ENCODE measurements around the gene PADI3. TPM values are rescaled to one million over a fixed set of nuclear protein-coding genes. Genes with fewer than 3 reads are reported as not detected.
A peak's percentile ranks its signal among the peaks of the same experiment; 100 is the strongest.

Gene PADI3
- total and polyA plus RNA-seq, 2 of the 8 experiments (the other 6 are each of a cell fraction or from before 2014, with no cell fraction given), result 0.37 to 0.94 TPM

DNA sequence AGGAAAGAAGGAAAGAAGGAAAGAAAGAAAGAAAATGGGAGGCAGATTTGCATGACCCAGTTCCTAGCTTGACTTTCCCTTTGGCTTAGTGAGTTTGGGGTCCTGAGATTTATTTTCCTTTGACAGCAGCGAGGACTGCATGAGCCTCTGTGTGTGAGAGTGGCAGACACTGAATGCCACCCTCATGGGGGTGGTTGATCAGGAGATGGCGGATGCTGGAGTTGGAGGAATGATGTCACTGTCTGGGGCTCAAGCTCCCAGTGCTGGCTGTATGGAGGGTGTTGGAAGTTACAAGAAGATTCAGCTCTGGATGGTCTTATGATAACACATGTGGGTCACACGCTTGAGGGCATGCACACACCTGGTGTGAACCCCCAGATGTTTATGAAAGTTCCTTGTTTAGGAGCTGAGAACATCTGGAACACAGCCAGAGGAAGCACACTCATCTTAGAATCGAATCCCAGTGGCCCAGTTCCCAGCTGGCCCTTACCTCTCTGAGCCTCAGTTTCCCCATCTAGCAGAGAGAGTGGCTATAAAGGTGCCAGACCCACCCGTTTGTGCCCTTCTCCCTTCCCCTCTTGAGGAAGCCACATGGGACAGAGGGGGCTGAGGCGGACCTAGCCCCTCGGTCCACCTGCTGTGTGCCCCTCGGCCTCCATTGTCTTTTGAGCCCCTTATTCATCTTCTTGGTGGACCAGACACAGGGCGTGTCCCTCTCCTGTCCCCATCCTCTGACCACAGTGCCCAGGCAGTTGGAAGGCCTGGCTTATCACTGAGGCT, 64.8 kb downstream of the PADI3 start:
- CTCF ChIA-PET (ENCODE audit: partially characterized antibody), result interaction anchor here (0.6 to 2.3 kb wide), 6 partner anchors 22 to 176 kb away, joined by 3 to 10 read pairs (median 4); no protein-coding TSS in a partner anchor
- H4K91ac ChIP-seq (replicated peaks; ENCODE audit: insufficient read length, low read length), result no peak overlapping the region
- TF ChIP-seq RFX5 (IDR thresholded peaks at IDR 0.05; ENCODE audit: borderline replicate concordance, low read depth, low read length) (no peak), JUN (IDR thresholded peaks at IDR 0.05; ENCODE audit: low read depth, low read length) (no peak), KDM1A (IDR thresholded peaks at IDR 0.05; ENCODE audit: borderline replicate concordance, low read length) (no peak), SP2 (IDR thresholded peaks at IDR 0.05; ENCODE audit: low read length) (no peak), GABPA (IDR thresholded peaks at IDR 0.05; ENCODE audit: borderline replicate concordance, insufficient read depth, low read length) (no peak), TAF7 (optimal IDR thresholded peaks at IDR 0.05; ENCODE audit: borderline replicate concordance, low read depth, low read length) (no peak), CHD1 (IDR thresholded peaks at IDR 0.05; ENCODE audit: low read depth, low read length) (no peak), CTBP2 (IDR thresholded peaks at IDR 0.05; ENCODE audit: borderline replicate concordance, insufficient read depth, insufficient read length, low read length) (no peak), TAF1 (IDR thresholded peaks at IDR 0.05; ENCODE audit: low read depth, low read length) (no peak), NANOG (IDR thresholded peaks at IDR 0.05; ENCODE audit: insufficient read depth, low read depth, low read length, poor library complexity, severe bottlenecking) (no peak)
- TF ChIP-seq, protein P1, sequence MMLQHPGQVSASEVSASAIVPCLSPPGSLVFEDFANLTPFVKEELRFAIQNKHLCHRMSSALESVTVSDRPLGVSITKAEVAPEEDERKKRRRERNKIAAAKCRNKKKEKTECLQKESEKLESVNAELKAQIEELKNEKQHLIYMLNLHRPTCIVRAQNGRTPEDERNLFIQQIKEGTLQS (IDR thresholded peaks at IDR 0.05; ENCODE audit: insufficient read depth, low read depth, low read length), result no peak

More for the DNA sequence above, 64.8 kb downstream of the PADI3 start:
- Histone ChIP-seq H3K14ac (ENCODE audit: insufficient read length) (no peak overlapping the region), H2AFZ (ENCODE audit: low read length) (no peak overlapping the region), H2BK12ac (ENCODE audit: low read depth, low read length) (peak overlapping the region; percentile 31; the same call in 1 of the 2 replicates), H3K4ac (replicated peaks; ENCODE audit: insufficient read length, low read depth, low read length) (no peak overlapping the region), H3K4me1 (replicated peaks in 1 of 4; ENCODE audit: control insufficient read depth in 3 of 4, insufficient read depth in 4 of 4, low read length in 3 of 4) (peaks cover 6 to 31% (median 15%) of the 10 kb centered on the region in 4 experiments), H3K36me3 (ENCODE audit: control insufficient read depth in 2 of 4, insufficient read depth in 4 of 4, low read length in 3 of 4) (no peaks in the 10 kb centered on the region), H3K18ac (ENCODE audit: extremely low read depth, low read length) (no peak overlapping the region), H2BK15ac (ENCODE audit: low read length) (no peak overlapping the region), H3K23ac (ENCODE audit: insufficient read length) (no peak overlapping the region), H3K4me2 (ENCODE audit: insufficient read depth in 1 of 2, low read depth in 2 of 2, low read length in 2 of 2) (no peak overlapping the region), H3K56ac (replicated peaks; ENCODE audit: insufficient read length, low read depth, low read length) (no peak overlapping the region), H2AK5ac (ENCODE audit: low read depth, low read length) (0 out of 2 replicates have a peak overlapping the region, but pooled peaks have one; percentile 11), H2BK20ac (ENCODE audit: low read length) (0 out of 2 replicates have a peak overlapping the region, but pooled peaks have one; percentile 41), H3K23me2 (ENCODE audit: low read depth, low read length) (no peaks in the 10 kb centered on the region), H3K27me3 (replicated peaks in 1 of 4; ENCODE audit: control insufficient read depth in 3 of 4, extremely low read depth in 1 of 4, insufficient read depth in 3 of 4, low read length in 3 of 4) (no peaks in the 10 kb centered on the region), H3K9ac (replicated peaks in 1 of 4; ENCODE audit: extremely low read depth in 1 of 4, low read depth in 3 of 4, low read length in 3 of 4) (no peak overlapping the region; a peak in 1 of 7 replicates), H4K20me1 (replicated peaks in 1 of 2; ENCODE audit: control insufficient read depth in 1 of 2, insufficient read depth in 2 of 2, low read length in 2 of 2) (no peaks in the 10 kb centered on the region), H3K27ac (ENCODE audit: low read depth, low read length) (no peak overlapping the region), H3K79me2 (ENCODE audit: control insufficient read depth in 1 of 2, insufficient read depth in 2 of 2, low read length in 2 of 2) (no peaks in the 10 kb centered on the region), H3K79me1 (ENCODE audit: low read depth, low read length) (no peaks in the 10 kb centered on the region), H4K5ac (ENCODE audit: insufficient read length, low read depth, low read length) (no peak overlapping the region), H4K8ac (ENCODE audit: extremely low read depth, insufficient read depth, low read length) (no peak overlapping the region), H3K9me3 (ENCODE audit: insufficient read depth in 2 of 2, low read depth in 1 of 2, low read length in 1 of 2) (no peaks in the 10 kb centered on the region), H3K4me3 (ENCODE audit: extremely low read depth in 1 of 4, insufficient read depth in 2 of 4, low read depth in 3 of 4, low read length in 4 of 4) (no peak overlapping the region), H2BK5ac (ENCODE audit: low read depth, low read length) (no peak overlapping the region), H2BK120ac (replicated peaks; ENCODE audit: low read depth, low read length) (no peak overlapping the region)
- FAIRE-seq (no peak), DNase-seq (ENCODE audit: low read depth in 1 of 2, low spot score in 2 of 2) (no peak)
- POLR2A ChIA-PET (ENCODE audit: partially characterized antibody), result interaction anchor here (1.1 kb wide), 1 partner anchor 9 kb away, joined by 3 read pairs; no protein-coding TSS in a partner anchor
- WGBS, 2 experiments (ENCODE audit: extremely low coverage in 1 of 2, insufficient coverage in 1 of 2, insufficient read length in 1 of 2, insufficient replicate concordance in 2 of 2, low coverage in 1 of 2, low lambda C conversion rate in 2 of 2, missing lambda C conversion rate in 1 of 2), result 95% methylated on average over 9 of the region's 9 CpGs; no CpG with 5 or more reads in 1 of the 2 experiments

All from H1 (cell line).